Measurements from ENCODE around the gene KIF16B. TPM values are rescaled to one million over a fixed set of nuclear protein-coding genes. Genes with fewer than 3 reads are reported as not detected.

The KIF16B gene
- total RNA-seq, 1 donor from 2014 or later, result 7.2 TPM

DNA sequence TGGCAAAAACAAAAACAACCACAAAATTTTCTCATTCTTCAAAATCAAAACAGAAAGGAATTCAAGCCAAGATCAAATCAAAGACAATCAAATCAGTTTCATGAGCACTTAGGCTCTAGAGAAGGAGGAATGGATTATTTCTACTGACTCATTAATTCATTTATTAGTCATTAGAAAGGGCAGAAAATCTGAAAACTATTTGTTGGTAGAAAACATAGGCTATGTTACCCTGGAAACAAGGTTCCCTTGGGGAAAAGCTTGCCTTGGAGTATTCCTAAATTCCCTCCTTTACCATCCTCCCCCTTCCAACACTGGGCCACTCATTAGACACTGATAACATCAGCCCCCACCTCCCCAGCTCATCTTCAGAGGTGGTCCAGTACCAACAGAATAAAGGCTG, 17.5 kb downstream of the KIF16B start:
- no peak for DNase-seq (ENCODE audit: low read depth, low spot score)

DNA sequence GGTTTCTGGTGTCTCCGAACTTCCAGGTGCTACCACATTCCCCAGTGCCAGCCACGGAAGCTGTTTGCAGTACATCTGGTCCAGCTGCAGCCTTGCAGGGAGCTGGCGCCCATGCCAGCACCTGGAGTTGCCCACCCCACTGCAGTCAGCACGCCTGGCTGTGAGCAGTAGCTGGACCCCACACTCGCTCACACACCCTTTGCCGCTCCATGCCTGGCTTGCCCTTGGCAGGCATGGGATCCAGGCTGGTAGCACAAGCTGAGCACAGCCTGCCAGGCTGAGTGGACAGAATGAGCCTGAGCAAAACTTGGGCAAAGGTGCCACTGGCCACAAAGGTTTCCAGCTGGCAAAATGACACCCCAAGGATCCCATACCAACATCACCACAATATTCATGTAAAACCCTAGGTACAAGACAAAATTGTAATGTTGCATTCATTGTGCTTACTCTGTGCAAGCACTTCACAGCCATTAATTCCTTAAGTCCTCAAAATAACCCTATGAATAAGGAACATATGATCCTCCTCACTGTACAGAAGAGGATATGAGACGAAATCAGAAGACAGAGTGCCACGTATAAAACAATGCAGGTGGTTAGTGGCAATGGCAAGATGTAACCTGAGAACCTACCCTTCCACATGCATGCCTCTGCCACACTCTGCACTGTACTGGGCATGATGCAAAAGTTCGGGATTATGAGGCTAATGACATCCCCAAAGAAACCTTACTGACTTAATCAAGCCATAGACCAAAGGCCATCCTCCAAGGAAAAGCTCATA, 18.3 kb downstream of the KIF16B start:
- DNase-seq (ENCODE audit: low read depth, low spot score), result no peak

DNA sequence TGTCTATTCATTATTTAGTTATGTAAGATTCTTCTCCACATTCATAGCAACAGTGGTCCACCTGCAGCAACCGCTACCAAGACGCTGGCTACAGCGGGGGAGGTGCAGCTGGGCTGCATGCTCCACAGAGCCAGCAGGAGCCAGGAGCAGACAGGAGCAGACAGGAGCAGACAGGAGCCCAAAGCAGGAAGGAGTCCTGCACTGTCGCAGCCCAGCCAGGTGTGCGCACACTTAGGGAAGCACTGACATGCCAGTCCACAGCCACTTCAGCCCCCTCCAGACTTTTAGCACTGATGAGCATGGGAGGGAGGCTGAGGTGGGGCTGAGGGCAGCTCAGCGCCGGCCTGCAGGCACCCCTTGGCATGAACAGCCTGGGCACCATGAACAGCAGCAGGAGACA, 19.6 kb downstream of the KIF16B start:
- DNase-seq (ENCODE audit: low read depth, low spot score), result no peak

DNA sequence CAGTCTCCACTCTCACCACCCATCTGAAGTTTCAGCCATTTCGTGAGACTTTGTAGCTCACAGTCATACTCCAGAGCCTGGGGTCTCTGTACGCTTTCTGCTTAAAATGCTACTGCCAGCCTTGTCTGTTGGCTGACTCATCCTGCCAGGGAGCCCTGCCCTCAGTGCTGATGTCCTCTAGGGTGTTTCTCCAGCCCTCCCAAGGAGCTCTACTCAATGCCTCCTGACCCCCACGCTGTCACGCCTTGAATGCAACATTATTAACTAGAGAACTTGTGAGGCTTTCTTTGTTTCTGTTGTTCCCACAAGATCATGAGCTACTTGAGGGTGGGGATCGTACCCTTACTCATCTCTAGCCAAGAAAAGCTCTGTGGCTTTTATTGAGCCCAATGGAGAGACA, 20.1 kb downstream of the KIF16B start:
- no peak for DNase-seq (ENCODE audit: low read depth, low spot score)

DNA sequence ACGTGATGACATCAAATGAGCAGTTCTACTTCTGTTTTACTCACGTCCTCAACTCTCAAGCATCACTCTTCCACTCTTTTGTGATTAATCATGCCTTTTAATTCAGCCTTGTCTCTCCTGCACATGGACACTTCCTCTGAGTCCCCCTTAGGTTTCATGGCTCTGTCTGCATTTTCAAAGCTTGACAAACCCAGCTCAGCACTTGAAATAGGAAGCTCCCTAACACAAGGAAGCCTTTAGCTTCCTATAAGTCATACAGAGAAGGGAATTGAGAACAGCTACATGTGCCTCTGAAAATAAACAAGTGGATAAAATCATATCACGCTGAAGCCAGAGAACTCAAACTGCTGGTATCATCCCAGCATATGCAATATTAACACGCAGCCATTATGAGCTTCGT, 21.2 kb downstream of the KIF16B start:
- no peak for DNase-seq (ENCODE audit: low read depth, low spot score)

DNA sequence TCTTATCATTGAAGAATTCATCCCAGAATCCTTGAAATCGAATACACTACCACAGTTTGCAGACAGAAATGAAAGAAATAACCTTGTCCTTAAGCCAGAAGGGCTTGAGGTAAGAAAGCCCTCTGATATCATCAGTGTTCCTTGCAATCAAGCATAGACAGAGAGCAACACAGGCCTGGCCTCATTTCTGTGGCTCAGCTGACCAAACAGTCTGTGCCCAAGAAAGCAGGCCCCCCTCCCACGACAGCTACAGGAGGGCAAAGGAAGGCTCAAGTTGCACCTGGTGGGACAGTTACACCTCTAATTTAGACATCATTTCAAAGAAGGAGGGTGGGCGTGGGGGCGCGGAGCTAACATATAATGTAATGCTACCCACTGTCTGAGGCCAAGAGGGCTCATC, 21.6 kb downstream of the KIF16B start:
- no peak for DNase-seq (ENCODE audit: low read depth, low spot score)

DNA sequence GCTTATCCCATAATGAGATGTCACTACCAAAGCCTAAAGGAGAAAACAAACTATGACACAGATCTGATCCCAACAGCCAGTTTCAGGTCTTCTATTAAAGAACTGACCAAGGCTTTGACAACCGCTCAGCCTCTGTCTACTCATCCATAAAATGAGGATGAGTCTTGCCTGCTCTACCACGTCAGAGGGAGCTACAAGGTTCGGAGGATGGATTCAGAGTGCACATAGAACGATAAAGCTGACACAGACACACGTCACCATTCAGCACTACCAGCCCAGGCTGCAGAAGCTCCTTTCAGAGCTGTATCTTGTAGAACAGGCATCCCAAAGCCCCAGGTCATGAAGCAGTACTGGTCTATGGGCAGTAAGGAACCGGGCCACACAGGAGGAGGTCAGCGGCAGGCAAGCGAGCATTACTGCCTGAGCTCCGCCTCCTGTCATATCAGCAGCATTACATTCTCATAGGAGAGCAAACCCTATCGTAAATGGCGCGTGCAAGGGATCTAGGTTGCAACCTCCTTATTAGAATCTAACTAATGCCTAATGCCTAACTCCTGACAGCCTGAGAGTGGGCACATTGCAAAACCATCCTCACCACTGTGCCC, 25.1 kb downstream of the KIF16B start:
- no peak for DNase-seq (ENCODE audit: low read depth, low spot score)

DNA sequence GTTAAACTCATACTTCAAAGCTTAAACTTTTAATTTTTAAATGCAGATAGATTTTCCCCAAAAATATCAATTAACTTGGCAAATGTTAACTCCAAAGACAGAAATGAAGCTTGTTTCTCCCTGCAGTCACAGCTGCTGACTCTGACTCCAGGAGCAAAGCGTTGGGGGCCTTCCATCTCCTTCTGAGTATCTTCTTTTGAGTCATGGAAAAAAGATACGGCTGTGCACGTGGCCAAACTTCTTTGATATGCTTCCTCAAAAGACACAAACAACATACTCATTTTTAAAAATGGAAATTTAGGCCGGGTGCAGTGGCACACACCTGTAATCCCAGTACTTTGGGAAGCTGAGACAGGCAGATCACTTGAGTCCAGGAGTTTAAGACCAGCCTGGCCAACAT, 28.3 kb downstream of the KIF16B start:
- no peak for DNase-seq (ENCODE audit: low read depth, low spot score)

DNA sequence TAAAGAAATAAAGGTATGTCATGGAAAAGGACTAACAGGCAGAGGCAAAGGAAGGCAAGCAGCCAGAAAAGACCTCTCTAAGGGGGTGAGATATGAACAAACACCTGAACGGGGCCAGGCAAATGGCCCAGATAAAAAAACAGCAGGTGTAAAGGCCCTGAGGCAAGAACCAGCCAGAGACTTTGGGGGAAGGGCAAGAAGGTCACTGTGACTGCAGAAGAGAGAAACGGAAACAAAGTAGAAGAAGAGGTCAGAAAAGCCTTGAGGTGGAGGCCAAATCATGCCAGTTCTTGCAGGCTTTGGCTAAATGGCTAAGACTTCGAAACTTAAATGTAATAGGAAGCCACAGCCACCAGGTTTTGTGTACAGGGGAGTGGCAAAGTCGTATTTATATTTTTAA, 30.8 kb downstream of the KIF16B start:
- no peak for DNase-seq (ENCODE audit: low read depth, low spot score)

DNA sequence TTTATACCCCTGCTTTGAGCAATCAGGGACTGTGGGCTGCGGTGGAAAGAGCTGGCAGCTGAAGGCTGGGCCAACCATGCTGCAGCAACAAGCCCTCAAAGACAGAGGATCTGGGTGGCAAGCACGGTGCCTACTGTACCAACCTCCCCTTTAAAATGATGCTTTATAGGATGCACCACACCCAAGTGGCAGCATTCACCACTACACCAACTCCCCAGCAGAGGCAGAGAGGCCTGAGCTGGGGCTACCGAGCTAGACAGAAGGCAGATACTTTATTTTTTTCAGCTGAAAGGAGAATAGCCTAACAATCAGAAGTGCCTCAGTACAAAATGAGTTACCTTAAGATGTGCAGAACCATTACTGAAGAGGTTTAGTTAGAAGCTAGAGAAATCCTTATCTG, 31.4 kb downstream of the KIF16B start:
- DNase-seq (ENCODE audit: low read depth, low spot score), result no peak

DNA sequence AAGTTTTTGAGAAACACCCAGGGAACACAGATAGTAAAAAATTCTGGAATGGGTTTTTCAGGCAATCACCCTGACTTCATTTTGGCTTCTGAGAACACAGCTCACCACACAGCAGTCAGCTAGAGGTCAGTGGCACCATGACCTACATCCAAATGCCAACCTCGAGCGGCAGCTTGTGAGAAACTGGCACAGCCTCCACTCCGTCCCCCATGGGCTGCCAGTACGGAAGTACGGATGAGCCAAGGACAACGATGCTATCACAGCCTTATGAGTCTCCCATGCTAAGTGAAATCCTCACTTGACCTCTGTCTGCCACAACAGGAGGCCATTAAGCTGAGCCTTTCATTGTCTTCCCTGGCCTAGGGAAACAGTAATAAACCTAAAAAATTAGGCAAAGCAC, 32.0 kb downstream of the KIF16B start:
- no peak for DNase-seq (ENCODE audit: low read depth, low spot score)

DNA sequence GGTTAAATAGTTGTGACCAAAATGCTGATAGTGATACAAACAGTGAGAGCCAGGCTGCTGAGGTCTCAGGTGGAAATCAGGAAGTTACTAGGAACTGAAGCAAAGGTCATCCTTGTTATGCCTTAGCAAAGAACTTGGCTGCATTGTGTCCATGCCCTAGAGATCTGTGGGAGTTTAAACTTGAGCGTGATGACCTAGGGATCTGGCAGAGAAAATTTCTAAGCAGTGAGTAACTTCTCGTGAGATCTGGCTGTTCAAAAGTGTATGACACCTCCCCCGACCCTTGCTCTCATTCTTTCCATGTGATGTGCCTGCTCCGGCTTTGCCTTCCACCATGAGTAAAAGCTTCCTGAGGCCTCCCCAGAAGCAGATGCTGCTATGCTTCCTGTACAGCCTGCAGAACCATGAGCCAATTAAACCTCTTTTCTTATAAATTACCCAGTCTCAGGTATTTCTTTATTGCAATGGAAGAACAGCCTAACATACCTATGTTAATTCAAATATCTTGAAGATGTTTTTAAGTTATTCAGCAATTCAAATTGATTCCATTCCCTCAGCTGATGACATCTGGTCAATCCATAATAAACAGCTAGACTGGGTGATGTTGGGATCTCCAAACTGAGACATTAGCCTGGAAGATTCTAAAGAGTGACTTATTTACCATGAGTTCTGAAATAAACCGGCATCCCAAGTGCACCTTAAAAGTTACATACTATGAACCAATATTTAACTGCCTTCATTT, 33.8 kb downstream of the KIF16B start:
- no peak for DNase-seq (ENCODE audit: low read depth, low spot score)

DNA sequence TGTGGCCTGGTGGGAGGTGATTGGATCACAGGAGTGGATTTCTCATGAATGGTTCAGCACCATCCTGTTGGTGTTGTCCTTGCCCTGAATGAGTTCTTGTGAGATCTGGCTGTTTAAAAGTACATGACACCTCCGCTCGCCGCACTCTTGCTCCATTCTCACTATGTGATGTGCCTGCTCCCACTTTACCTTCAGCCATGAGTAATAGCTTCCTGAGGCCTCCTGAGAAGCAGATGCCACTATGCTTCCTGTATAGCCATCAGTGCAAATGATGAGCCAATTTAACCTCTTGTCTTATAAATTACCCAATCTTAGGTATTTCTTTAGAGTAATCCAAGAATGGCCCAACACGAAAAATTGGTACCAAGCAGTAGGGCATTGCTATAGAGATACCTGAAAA, 34.5 kb downstream of the KIF16B start:
- DNase-seq (ENCODE audit: low read depth, low spot score), result no peak

DNA sequence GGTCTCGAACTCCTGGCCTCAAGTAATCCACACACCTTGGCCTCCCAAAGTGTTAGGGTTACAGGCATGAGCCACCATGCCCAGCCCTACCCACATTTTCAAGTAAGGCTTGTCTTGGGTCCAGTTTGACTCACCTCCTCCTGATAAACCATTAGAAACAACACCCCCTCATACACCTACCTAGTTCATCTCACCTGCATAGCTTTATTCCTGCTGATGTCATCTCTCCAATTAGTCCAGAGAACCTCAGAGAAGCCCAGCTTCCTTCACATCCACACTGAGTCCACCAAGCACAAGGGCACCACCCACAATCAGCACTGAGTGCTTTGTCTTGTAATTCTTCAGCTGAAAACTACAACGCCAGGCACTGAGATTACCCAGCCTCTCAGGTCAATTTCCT, 35.3 kb downstream of the KIF16B start:
- DNase-seq (ENCODE audit: low read depth, low spot score), result no peak

DNA sequence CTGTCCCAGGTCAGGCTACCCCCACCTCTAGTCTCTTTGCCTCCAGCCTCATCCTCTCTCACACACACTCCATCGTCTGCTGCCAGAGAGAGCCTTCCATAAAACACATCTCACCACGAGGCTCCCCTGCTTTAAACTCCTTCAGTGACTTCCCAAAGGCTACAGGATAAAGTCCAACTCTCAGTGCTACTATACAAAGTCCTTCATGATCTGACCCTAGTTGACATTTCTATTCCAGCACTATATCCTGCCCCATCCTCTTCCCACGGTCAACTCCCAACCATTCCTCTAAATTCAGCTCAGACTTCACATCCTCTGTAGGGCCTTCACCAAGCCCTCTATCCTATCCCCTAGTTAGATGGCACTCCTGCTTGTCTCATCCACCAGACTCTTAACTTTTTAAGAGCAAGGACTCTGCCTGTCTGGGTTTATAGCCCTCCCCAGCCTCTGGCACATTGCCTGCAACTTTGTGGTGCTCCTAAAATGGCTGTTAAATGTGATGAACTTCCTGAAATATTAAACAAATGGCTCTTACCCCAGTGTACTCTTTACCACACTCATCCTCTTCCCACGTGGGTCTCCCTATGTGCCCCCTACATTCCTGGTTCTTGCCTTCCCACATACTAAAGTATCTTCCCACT, 36.1 kb downstream of the KIF16B start:
- no peak for DNase-seq (ENCODE audit: low read depth, low spot score)

DNA sequence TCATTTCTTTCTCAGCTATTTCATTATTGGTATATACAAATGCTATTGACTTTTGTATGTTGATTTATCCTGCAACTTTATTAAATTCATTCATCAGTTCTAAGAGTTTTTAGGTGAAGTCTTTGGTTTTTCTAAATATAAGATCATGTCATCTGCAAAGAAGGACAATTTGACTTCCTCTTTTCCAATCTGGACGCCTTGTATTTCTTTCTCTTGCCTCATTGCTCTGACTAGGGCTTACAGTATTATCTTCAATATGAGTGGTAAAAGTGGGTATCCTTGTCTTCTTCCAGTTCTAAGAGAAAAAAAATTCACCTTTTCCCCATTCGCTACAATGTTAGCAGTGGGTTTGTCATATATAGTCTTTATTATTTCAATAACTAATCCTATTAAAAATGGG, 38.0 kb downstream of the KIF16B start:
- no peak for DNase-seq (ENCODE audit: low read depth, low spot score)

DNA sequence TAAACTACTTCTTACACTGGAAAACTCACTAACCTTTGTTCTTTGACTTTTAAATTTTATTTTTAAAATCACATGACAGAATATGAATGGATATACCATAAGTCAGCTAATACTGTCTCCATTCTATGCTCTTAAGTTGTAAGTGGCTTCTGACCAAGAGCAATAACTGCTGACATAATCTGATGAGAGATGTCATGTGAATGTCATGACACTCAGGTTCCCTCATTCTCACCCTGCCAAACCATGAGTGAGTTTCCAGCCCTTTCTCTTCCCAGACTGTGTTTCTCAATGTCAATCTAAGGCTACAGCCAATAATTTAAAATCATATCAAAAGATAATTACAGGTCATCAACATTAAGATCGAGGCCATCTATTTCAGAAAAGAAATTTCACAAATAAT, 39.7 kb downstream of the KIF16B start:
- no peak for DNase-seq (ENCODE audit: low read depth, low spot score)

DNA sequence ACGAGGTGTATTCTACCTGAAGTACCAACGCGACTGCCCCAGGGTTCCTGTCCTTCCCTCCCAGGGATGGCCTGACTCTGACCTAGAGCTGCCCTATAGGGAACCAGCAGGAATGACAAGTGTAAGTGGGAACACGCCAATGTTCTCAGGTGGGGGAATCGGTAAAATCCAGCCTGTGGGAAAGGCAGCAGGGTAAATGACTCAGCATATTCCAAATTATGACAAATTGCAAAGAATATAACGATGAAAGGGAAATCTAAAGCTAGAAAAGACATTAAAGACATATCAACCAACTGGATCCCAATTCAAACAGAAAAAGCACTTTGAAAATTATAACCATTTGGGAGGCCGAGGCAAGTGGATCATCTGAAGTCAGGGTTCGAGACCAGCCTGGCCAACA, 41.8 kb downstream of the KIF16B start:
- DNase-seq (ENCODE audit: low read depth, low spot score), result no peak

DNA sequence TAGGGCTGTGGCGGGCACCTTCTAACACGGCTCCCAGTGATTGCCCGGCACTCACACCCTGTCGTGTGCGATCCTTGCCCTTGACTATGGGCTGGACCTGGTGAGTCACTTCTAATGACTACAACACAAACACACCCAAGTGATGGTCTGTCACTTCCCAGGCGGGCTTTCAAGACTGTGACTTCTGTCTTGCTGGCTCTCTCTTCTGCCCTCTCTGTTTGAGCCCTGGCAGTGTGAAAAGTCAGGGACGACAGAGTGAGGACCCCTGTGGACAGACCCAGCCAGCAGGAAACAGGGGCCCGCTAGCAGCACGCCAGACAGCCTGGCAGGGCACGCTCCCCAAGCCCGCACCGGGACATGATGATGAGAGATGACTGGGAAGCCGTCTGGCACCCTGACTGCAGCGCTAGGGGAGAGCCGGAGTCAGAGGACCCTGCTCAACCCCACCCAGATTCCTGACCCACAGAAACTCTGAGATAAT, 43.0 kb downstream of the KIF16B start:
- no peak for DNase-seq (ENCODE audit: low read depth, low spot score)

DNA sequence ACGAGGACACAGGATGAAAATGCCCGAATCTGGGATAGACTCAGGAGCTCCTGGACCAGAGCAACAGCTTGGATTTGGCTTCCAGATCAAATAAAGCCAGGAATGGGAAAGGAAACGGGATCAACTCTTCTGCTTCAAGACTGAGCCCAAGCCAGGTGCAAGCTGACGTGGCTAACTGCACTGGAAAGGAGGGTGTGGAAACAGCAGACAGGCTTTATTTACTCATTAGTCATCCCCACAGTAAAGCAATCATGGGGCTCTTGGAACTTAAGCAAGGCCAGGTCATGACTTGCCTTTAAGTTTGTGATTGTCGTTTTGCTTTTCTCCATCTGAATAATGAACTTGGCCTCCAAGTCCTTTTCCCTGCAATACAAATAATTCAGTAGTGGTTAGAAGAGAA, 45.2 kb downstream of the KIF16B start:
- no peak for DNase-seq (ENCODE audit: low read depth, low spot score)

DNA sequence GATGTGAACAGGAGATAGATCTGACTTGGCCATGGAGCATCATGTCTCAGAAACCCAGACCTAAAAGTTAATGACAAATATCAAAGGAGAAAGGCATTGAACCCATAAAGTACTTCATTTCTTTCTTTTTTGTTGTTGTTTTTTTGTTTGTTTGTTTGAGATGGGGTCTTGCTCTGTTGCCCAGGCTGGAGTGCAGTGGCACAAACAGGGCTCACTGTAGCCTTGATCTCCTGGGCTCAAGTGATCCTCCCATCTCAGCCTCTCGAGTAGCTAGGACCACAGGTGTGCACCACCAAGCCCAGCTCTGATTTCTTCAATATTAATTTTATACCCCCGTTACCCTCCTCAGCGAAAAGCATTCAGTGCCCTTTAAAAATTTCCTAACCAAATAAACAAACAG, 45.8 kb downstream of the KIF16B start:
- DNase-seq (ENCODE audit: low read depth, low spot score), result no peak
